KOPT-K1 (cell line): Measurements from ENCODE around the gene MYRFL.
"Not testable (repeated sequence)": the region's sequence is repeated elsewhere in the genome, so short reads cannot be mapped to it uniquely, and the experiment has no call there.

Experiments
- H3K27ac ChIP-seq: fragments of 200-600 bp; sonication (generic); 2 replicates; pipeline ENCODE4 v1.5.1; 2016; ENCODE audit warnings: antibody characterized with exemption, mild to moderate bottlenecking, low read depth, low read length; ENCODE audit not compliant: poor library complexity, severe bottlenecking
- H3K36me3 ChIP-seq: fragments of 200-600 bp; sonication (generic); 2 replicates; pipeline ENCODE4 v1.5.1; 2017; ENCODE audit warnings: antibody characterized with exemption, mild to moderate bottlenecking, low read length, moderate library complexity; ENCODE audit not compliant: insufficient read depth
- H3K9me3 ChIP-seq: fragments of 200-600 bp; sonication (generic); 2 replicates; pipeline ENCODE4 v1.5.1; 2017; ENCODE audit warnings: antibody characterized with exemption, low read length, mild to moderate bottlenecking; ENCODE audit not compliant: insufficient read depth, poor library complexity, severe bottlenecking

The MYRFL gene

GRCh38 chr12:69824966-69825560, at the start of gene MYRFL:
Gene MYRFL (plus strand): TSS chr12:69825227. CDS start chr12:69825518, 291 bp downstream.
- Histone ChIP-seq H3K27ac (no peak within 1 kb of the TSS), H3K9me3 (no peaks in the 10 kb centered on the region), H3K36me3 (no peaks in the 10 kb centered on the region)

- Histone ChIP-seq H3K9me3 (peaks cover 32% of the 10 kb centered on the region), H3K27ac (no peak overlapping the region), H3K36me3 (no peaks in the 10 kb centered on the region; the same call in 1 of the 2 replicates)
Observed at GRCh38 chr12:69779928-69780327, 45.1 kb upstream of the MYRFL start.

- H3K27ac ChIP-seq, result no peak overlapping the region
- H3K9me3 ChIP-seq, result peaks cover 32% of the 10 kb centered on the region
- peaks cover 13% of the 10 kb centered on the region for H3K36me3 ChIP-seq
Observed at GRCh38 chr12:69783365-69783764, 41.7 kb upstream of the MYRFL start.

- H3K9me3 ChIP-seq, result peaks cover 26% of the 10 kb centered on the region
- peaks cover 13% of the 10 kb centered on the region for H3K36me3 ChIP-seq
- no peak overlapping the region for H3K27ac ChIP-seq
Observed at GRCh38 chr12:69789351-69789750, 35.7 kb upstream of the MYRFL start.

GRCh38 chr12:69792533-69792932, 32.5 kb upstream of the MYRFL start:
- Histone ChIP-seq H3K36me3 (peaks cover 22% of the 10 kb centered on the region), H3K9me3 (peaks cover 26% of the 10 kb centered on the region), H3K27ac (no peak overlapping the region)

GRCh38 chr12:69807101-69807897, 17.7 kb upstream of the MYRFL start:
- peaks cover 23% of the 10 kb centered on the region for H3K9me3 ChIP-seq
- not testable (repeated sequence) for H3K36me3 ChIP-seq, H3K27ac ChIP-seq

GRCh38 chr12:69810870-69811498, 14.0 kb upstream of the MYRFL start:
- Histone ChIP-seq H3K9me3 (peaks cover 23% of the 10 kb centered on the region), H3K36me3 (peaks cover 6% of the 10 kb centered on the region; the same call in 1 of the 2 replicates), H3K27ac (no peak overlapping the region)

- H3K27ac ChIP-seq, result no peak overlapping the region
- peaks cover under 1% of the 10 kb centered on the region for H3K9me3 ChIP-seq
- H3K36me3 ChIP-seq, result 0 out of 2 replicates have a peak, but pooled peaks cover 6% of the 10 kb centered on the region
Observed at GRCh38 chr12:69816082-69816481, 8.9 kb upstream of the MYRFL start.

- Histone ChIP-seq H3K27ac (no peak overlapping the region), H3K36me3 (0 out of 2 replicates have a peak, but pooled peaks cover 5% of the 10 kb centered on the region), H3K9me3 (no peaks in the 10 kb centered on the region)
Observed at GRCh38 chr12:69821032-69821455, 4.0 kb upstream of the MYRFL start.

GRCh38 chr12:69821456-69822159, 3.4 kb upstream of the MYRFL start:
- no peaks in the 10 kb centered on the region for H3K9me3 ChIP-seq
- H3K27ac ChIP-seq, result no peak overlapping the region

GRCh38 chr12:69822201-69822860, 2.7 kb upstream of the MYRFL start:
- no peak overlapping the region for H3K27ac ChIP-seq

More at GRCh38 chr12:69821456-69822159, 3.4 kb upstream of the MYRFL start:
- H3K36me3 ChIP-seq, result 0 out of 2 replicates have a peak, but pooled peaks cover 3% of the 10 kb centered on the region

GRCh38 chr12:69824028-69824427, 999 bp upstream of the MYRFL start:
- Histone ChIP-seq H3K27ac (no peak overlapping the region), H3K36me3 (no peaks in the 10 kb centered on the region), H3K9me3 (no peaks in the 10 kb centered on the region)

More at GRCh38 chr12:69822201-69822860, 2.7 kb upstream of the MYRFL start:
- no peaks in the 10 kb centered on the region for H3K9me3 ChIP-seq
- H3K36me3 ChIP-seq, result no peaks in the 10 kb centered on the region

GRCh38 chr12:69828897-69829296, 3.9 kb downstream of the MYRFL start:
- no peak overlapping the region for H3K27ac ChIP-seq
- no peaks in the 10 kb centered on the region for H3K9me3 ChIP-seq
- H3K36me3 ChIP-seq, result no peaks in the 10 kb centered on the region

- H3K36me3 ChIP-seq, result no peaks in the 10 kb centered on the region
- H3K27ac ChIP-seq, result no peak overlapping the region
- H3K9me3 ChIP-seq, result no peaks in the 10 kb centered on the region
Observed at GRCh38 chr12:69833696-69834095, 8.7 kb downstream of the MYRFL start.
